ENCODE measurements around the gene AK5.
"Not testable (repeated sequence)": the region's sequence is repeated elsewhere in the genome, so short reads cannot be mapped to it uniquely, and the experiment has no call there.

AK5 gene

DNA sequence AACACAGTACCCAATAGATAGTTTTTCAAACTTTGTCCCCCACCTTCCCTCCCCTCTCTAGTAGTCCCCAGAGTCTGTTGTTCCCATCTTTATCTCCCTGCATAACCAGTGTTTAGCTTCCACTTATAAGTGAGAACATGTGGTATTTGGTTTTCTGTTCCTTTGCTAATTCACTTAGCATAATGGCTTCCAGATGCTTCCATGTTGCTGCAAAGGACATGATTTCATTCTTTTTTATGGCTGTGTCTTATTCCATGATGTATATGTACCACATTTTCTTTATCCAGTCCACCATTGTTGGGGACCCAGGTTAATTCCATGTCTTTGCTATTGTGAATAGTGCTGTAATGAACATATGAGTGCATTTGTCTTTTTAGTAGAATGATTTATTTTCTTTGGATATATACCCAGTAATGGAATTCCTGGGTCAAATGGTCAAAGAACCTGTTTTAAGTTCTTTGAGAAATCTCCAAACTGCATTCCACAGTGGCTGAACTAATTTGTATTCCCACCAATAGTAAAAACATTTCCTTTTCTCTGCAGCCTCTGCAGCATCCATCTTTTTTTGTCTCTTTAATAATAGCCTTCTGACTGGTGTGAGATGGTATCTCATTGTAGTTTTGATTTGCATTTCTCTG lies 126.0 kb downstream of the AK5 start:
- DNase-seq (ENCODE audit: low read depth in 2 of 2) = peak in 1 of 2 donors; percentile 48
- no peak overlapping the region for H3K4me3 ChIP-seq (replicated peaks in 1 of 2; ENCODE audit: low read depth in 2 of 2, low read length in 2 of 2)
- TF ChIP-seq, protein P1, sequence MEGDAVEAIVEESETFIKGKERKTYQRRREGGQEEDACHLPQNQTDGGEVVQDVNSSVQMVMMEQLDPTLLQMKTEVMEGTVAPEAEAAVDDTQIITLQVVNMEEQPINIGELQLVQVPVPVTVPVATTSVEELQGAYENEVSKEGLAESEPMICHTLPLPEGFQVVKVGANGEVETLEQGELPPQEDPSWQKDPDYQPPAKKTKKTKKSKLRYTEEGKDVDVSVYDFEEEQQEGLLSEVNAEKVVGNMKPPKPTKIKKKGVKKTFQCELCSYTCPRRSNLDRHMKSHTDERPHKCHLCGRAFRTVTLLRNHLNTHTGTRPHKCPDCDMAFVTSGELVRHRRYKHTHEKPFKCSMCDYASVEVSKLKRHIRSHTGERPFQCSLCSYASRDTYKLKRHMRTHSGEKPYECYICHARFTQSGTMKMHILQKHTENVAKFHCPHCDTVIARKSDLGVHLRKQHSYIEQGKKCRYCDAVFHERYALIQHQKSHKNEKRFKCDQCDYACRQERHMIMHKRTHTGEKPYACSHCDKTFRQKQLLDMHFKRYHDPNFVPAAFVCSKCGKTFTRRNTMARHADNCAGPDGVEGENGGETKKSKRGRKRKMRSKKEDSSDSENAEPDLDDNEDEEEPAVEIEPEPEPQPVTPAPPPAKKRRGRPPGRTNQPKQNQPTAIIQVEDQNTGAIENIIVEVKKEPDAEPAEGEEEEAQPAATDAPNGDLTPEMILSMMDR (IDR thresholded peaks at IDR 0.05; ENCODE audit: low read depth, low read length) = no peak

- DNase-seq (ENCODE audit: low read depth in 2 of 2); H3K4me3 ChIP-seq (replicated peaks in 1 of 2; ENCODE audit: low read depth in 2 of 2, low read length in 2 of 2): not testable (repeated sequence)
These were observed 127.1 kb downstream of the AK5 start for GRCh38 chr1:77408933-77409332.

DNA sequence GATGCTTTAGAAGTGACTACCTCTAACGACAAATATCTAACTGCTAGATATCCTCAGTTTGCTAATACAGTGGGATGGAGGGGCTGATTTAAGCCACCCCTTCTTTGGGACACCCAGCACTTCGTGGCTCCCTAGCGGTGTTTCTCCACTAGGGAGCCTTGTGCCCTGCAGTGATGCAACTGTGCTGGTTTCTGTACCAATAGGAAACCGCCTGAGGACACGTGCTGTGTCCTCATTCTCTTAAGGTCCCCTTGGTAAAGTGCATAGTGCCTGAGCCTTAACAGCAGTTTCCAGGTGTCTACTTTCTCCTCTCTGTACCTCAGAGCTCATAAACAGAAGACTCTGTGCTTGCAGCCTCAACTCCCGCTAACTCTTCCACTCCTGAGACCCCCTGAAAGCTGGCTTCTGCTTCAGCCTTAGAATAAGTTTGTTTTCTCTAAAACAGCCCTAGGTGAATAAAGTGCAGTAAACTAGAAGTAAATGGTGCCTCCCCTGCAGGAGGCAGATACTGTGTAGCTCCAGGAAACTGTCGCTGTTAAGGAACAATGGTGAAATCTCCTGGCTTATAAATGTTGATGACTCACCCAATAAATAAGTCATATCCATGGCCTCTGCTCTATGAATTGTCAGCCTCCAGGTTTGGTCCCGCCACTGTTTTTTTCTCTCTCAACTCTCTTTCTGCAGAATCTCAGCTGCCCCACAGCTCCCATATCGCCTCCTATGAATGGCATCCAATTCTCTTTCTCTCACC lies 130.4 kb downstream of the AK5 start:
- peak; percentile 55 to 73 for DNase-seq (ENCODE audit: low read depth in 2 of 2)
- TF ChIP-seq, protein P1 (IDR thresholded peaks at IDR 0.05; ENCODE audit: low read depth, low read length) = no peak
- H3K4me3 ChIP-seq (replicated peaks in 1 of 2; ENCODE audit: low read depth in 2 of 2, low read length in 2 of 2) = no peak overlapping the region

DNA sequence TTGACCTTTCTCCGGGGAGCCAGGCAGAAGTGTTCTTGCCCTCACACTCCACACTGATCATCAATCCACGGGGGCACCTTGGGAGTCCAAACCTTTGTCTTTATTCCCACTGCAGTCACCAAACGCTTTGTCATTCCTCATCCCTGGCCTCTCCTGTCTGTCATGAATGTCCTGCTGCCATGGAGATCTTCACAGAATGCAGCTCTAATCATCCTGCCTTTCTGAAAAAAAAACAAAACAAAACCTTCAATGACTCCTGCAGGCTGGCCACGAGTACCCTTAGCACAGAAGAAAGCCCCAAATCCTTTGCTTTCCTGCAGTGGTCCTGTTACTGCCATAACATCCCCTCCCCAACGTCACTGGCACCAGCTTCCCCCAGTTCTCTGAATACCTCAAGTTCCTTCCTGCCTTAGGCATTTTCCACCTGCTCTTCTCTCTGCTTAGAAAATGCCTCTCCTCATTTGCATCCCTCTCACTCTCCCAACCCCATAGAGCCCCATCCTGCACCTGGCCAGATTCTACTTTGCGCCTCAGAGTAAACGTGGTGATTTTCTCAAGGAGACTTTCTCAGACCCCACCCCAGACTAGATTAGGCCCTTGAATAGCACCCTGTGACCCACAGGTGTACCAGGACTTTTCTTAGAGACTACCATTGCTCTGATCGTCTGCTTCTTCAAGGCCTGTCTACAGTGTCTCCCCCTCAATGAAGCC lies 131.2 kb downstream of the AK5 start:
- DNase-seq (ENCODE audit: low read depth in 2 of 2) = no peak
- TF ChIP-seq, protein P1 (IDR thresholded peaks at IDR 0.05; ENCODE audit: low read depth, low read length) = no peak
- H3K4me3 ChIP-seq (replicated peaks in 1 of 2; ENCODE audit: low read depth in 2 of 2, low read length in 2 of 2) = no peak overlapping the region

DNA sequence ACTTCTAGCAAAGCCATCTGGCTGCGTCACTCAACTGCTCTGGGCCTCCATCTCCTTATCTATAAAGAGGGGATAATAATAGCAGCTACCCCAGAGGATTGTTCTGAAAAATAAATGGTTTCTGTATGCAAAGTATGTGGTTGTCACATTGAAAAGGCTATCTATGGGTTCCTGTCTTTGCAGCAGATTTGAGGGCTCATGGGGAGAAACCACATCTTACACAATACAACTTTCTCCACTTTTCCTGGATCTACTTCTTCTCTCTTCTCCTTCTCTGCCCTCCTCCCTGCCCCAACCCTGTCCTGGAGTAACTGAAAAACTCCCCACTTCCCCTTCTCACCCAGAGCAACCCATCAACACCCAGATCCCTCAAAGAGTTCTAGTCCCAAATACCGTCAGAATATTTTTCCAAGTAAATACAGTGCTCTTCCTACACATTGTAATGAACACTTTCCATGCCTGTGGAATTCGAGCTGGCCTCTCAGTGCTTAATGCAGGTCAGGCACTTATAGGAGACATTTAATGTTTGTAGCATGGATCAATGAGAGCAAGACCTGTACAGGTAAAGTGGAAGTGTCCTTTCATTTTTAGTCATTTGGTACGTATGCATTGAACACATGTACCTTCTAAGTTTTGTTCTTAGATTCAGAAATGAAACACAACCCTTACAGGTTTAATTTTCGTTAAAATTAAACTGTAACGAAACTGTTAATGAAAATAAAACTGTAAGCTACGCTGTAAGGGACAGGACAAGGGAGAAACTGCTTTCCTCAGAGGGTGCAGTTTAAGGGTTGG lies 131.9 kb downstream of the AK5 start:
- no peak for DNase-seq (ENCODE audit: low read depth in 2 of 2)
- TF ChIP-seq, protein P1 (IDR thresholded peaks at IDR 0.05; ENCODE audit: low read depth, low read length) = no peak
- H3K4me3 ChIP-seq (replicated peaks in 1 of 2; ENCODE audit: low read depth in 2 of 2, low read length in 2 of 2) = no peak overlapping the region

DNA sequence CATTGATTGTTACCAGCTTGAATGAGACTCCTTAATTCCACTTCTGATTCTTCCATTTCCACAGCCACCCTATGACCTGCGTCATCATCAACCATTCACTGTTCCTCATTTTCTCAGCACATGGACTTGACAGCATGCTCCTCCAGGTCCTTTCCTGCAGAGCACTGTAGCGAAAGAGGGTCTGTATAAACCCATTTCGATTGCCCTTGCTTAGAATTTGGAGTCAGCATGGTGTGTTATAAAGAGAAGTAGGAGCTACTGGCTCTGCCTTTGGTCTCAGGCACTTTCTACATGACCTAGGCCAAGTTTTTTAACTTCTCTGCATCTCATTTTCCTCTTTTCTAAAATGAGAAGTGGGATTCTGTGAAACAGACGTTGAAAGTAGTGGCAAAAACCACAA lies 133.8 kb downstream of the AK5 start:
- DNase-seq (ENCODE audit: low read depth in 2 of 2) = no peak
- TF ChIP-seq, protein P1 (IDR thresholded peaks at IDR 0.05; ENCODE audit: low read depth, low read length) = no peak
- no peak overlapping the region for H3K4me3 ChIP-seq (replicated peaks in 1 of 2; ENCODE audit: low read depth in 2 of 2, low read length in 2 of 2)
